ENCODE measurements around the gene ZFP3.
A peak's percentile ranks its signal among the peaks of the same experiment; 100 is the strongest.
"Not testable (repeated sequence)": the region's sequence is repeated elsewhere in the genome, so short reads cannot be mapped to it uniquely, and the experiment has no call there.

ZFP3 gene

GRCh38 chr17:5077781-5078105 is 524 bp upstream of the ZFP3 start:
- DNase-seq (ENCODE audit: low read depth): no peak

- no peak for DNase-seq (ENCODE audit: low read depth)
Observed at GRCh38 chr17:5080591-5080990, 2.3 kb downstream of the ZFP3 start.

GRCh38 chr17:5092218-5093010 is 14.1 kb downstream of the ZFP3 start:
- DNase-seq (ENCODE audit: low read depth): no peak

- no peak for DNase-seq (ENCODE audit: low read depth)
Observed at GRCh38 chr17:5096731-5097100, 18.4 kb downstream of the ZFP3 start.

- DNase-seq (ENCODE audit: low read depth): no peak
Observed at GRCh38 chr17:5097101-5097834, 19.0 kb downstream of the ZFP3 start.

- no peak for DNase-seq (ENCODE audit: low read depth)
Observed at GRCh38 chr17:5099271-5099670, 21.0 kb downstream of the ZFP3 start.

GRCh38 chr17:5100832-5101231 is 22.6 kb downstream of the ZFP3 start:
- DNase-seq (ENCODE audit: low read depth): no peak

GRCh38 chr17:5110816-5111215 is 32.5 kb downstream of the ZFP3 start:
- DNase-seq (ENCODE audit: low read depth): no peak

GRCh38 chr17:5111402-5112204 is 33.3 kb downstream of the ZFP3 start, which contains the start of gene ZNF232:
Gene ZNF232, minus strand, starts transcription at chr17:5111878. Its CDS starts 56 bp downstream, at chr17:5111822.
- DNase-seq (ENCODE audit: low read depth): peak; percentile 79

- no peak for DNase-seq (ENCODE audit: low read depth)
Observed at GRCh38 chr17:5115673-5116651, 37.7 kb downstream of the ZFP3 start, which contains the start of gene USP6. Gene USP6, plus strand, starts transcription at chr17:5116032. Its CDS starts 14,336 bp downstream, at chr17:5130368.

GRCh38 chr17:5118219-5118618 is 40.0 kb downstream of the ZFP3 start:
- no peak for DNase-seq (ENCODE audit: low read depth)

- no peak for DNase-seq (ENCODE audit: low read depth)
Observed at GRCh38 chr17:5120036-5120435, 41.8 kb downstream of the ZFP3 start.

- DNase-seq (ENCODE audit: low read depth): not testable (repeated sequence)
Observed at GRCh38 chr17:5120436-5121185, 42.3 kb downstream of the ZFP3 start.

GRCh38 chr17:5121186-5121841 is 43.0 kb downstream of the ZFP3 start:
- no peak for DNase-seq (ENCODE audit: low read depth)

- DNase-seq (ENCODE audit: low read depth): not testable (repeated sequence)
Observed at GRCh38 chr17:5122056-5122455, 43.8 kb downstream of the ZFP3 start.

GRCh38 chr17:5122586-5123342 is 44.5 kb downstream of the ZFP3 start:
- DNase-seq (ENCODE audit: low read depth): no peak

GRCh38 chr17:5123343-5124124 is 45.3 kb downstream of the ZFP3 start:
- no peak for DNase-seq (ENCODE audit: low read depth)

- not testable (repeated sequence) for DNase-seq (ENCODE audit: low read depth)
Observed at GRCh38 chr17:5124125-5124760, 46.0 kb downstream of the ZFP3 start.

Data from stromal cell of bone marrow (primary cell).